CD4-positive, alpha-beta T cell treated with Interferon alpha-2 for 1 hour (primary cell): Measurements from ENCODE around the gene NOP14.
A peak's percentile ranks its signal among the peaks of the same experiment; 100 is the strongest.
"Not testable (repeated sequence)": the region's sequence is repeated elsewhere in the genome, so short reads cannot be mapped to it uniquely, and the experiment has no call there.

ENCODE experiments used
- DNase-seq, 2 donors: peaks; one replicate each; pipeline ENCODE4 v3.0.0-alpha.2; 2020 to 2022

NOP14 gene

DNA sequence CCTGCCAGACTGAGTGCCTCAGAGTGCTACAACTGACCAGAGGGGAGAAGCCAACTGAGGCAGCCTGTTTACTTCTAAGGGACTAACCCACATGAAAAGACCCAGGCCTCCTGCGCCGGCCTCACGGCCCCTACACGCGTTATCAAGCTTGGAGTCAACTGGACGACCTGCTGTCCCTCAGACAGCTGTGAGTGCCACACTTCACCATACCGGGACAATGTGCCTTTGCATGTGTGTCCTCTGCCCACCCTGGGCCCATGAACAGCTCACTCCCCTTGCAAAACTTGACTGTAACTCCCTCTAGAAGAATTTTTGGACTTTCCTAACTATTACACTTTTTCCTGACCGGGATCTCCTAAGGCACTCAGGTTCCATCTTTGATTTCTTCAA lies 1.8 kb downstream of the NOP14 start:
- DNase-seq: no peak

DNA sequence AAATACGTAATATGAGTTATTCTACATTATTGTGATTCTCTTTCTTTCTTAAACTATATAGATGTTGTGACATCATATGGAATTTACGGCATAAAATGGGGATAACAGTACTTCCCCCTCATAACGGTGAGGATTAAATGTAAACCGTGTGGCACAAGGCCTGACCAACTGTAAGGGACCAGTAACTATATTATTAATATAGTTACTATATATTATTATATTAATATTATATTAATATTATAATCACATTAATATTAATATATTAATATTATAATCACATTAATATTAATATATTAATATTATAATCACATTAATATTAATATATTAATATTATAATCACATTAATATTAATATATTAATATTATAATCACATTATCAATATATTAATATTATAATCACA lies 2.8 kb downstream of the NOP14 start:
- DNase-seq: not testable (repeated sequence)

DNA sequence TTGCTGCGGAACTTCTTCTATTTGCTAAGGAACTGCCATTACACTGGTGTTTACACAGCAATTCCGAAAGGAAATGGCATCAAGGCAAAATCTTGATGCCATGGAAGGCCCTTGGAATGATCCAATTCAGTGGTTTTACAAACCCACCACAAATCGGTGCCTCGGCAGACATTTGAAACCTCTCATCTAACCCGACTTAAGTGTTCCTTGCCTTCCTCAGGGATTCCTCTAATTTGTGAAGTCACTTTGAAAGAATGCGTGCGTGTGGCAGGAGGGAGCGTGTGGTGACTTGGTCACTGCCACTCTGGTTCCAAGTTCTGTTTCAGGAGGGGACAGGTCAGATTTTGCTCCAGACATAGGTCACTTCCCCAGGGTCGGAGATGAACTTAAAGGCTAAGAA lies 4.8 kb downstream of the NOP14 start:
- no peak for DNase-seq

DNA sequence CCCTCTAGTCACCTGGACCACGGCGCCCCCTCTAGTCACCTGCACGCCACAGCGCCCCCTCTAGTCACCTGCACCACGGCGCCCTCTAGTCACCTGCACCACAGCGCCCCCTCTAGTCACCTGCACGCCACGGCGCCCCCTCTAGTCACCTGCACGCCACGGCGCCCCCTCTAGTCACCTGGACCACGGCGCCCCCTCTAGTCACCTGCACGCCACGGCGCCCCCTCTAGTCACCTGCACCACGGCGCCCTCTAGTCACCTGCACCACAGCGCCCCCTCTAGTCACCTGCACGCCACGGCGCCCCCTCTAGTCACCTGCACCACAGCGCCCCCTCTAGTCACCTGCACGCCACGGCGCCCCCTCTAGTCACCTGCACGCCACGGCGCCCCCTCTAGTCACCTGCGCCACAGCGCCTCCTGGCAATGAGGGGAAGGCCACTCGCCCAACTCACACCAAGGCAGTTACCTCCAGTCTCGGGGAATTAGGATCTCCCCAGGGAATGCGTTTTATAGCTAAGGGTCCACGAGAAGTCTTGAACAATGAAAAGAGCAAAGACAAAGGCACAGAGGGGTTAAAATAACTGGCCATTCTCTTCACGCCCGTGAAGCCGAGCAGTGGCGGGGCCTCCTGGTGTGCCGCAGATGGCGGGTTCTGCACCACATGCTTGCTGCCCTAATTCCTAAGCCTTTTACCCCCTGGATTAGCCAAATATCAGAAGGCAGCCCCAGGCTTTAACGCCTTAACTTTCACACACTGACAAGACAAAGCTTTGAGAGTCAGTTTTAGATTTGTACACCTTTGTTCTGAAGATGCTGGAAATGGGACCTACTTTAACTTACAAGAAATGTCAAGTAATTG lies 7.8 kb downstream of the NOP14 start:
- DNase-seq: peak in 1 of 2 donors; percentile 33

DNA sequence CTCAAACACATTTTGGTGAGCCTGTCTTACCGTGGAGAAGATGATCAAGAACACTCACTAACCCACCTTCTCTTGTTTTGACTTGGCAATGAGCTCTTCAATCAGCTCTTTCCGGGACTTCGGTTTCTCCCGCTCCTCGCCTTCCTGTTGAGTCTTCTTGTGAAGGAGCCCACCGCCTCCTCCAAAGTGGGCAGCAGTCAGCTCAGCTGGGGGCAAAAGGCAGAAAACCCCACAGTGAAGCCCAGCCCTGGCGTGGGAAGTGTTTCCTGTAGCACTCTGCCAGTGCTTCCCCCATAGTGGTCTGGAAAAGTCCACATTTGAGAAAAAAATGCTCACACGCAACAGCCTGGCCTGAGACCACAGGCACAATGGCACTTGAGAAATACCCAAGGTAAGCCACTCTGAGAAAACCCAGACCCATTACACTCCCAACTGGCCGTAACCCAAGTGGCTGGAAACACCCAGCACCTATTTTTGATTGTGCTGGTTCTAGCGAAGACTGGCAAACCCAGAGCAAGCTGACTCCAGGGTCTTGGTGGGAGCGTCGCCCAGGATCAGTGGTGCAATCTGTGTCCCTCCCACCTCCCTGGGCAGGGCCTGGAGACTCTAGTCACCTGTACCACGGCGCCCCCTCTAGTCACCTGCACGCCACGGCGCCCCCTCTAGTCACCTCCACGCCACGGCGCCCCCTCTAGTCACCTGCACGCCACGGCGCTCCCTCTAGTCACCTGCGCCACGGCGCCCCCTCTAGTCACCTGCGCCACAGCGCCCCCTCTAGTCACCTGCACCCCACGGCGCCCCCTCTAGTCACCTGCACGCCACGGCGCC lies 8.6 kb downstream of the NOP14 start:
- peak; percentile 43 to 61 for DNase-seq

DNA sequence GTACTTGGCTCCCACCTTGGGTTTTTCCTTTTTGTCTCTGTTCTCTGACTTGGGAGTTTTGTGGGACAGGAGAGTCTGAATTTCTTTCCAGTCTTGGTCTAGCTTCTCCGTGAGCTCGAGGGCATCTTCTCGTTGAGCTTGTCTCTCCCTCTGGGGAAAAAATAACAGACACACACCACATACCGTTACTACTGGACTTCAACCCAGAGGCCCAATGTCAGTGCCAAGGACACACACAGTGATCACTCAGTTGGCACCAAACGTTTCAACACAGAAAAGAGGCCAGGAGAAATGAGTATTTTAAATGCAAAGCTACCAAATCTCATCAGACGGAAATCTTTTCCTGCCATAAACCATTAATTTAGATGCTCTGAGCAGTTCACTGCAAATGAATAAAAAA lies 9.7 kb downstream of the NOP14 start:
- DNase-seq: no peak

DNA sequence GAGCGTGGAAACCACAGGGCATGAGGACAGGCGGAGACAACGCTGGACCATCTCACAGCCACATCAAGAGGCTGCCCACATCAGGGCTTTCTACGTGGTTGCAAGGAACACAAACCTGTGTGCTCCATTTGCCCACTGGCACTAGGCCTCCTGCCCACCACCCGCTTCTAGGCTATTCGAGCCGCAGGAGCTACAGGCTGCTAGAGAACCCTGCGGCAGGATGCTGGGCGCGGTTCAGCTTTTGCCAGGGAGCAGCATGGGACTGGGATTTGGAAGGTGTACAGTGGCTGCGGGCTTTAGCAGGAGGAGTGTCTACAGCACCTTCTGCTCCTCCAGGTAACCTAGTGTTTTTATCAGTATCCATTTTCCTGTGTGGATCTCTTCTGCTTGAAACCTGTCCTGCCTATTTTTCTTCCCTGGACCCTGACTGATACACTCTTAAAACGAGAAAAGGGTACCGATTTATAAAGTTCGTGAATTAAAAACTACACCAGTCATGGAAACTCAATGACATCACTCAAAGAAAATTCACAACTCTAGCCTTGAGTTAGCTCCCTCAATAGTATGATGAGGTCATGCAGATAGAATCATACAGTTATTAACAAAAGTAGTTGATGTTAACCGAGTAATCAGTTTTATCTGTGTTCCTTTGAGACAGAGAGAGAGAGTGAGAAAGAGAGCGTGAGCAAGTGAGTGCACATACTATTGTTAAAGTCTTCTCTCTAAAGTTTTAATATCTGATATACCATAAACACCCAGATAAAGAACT lies 12.8 kb downstream of the NOP14 start:
- no peak for DNase-seq

DNA sequence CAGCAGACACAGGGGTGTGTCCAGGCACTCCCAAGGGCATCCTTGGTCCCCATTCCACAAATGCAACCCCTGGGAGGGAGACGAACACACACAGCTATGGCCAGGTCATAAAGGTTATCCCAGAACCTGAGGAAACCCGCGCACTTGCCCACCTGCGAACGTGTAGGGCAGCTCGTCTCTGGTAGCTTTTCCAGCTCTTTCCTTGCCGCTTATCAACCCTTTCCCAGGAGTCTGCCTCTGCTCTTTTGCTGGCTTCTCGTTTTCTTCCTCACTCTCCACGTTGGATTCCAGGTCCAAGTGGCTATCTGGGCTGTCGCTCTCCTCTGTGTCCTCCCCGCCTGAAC lies 13.5 kb downstream of the NOP14 start:
- no peak for DNase-seq

DNA sequence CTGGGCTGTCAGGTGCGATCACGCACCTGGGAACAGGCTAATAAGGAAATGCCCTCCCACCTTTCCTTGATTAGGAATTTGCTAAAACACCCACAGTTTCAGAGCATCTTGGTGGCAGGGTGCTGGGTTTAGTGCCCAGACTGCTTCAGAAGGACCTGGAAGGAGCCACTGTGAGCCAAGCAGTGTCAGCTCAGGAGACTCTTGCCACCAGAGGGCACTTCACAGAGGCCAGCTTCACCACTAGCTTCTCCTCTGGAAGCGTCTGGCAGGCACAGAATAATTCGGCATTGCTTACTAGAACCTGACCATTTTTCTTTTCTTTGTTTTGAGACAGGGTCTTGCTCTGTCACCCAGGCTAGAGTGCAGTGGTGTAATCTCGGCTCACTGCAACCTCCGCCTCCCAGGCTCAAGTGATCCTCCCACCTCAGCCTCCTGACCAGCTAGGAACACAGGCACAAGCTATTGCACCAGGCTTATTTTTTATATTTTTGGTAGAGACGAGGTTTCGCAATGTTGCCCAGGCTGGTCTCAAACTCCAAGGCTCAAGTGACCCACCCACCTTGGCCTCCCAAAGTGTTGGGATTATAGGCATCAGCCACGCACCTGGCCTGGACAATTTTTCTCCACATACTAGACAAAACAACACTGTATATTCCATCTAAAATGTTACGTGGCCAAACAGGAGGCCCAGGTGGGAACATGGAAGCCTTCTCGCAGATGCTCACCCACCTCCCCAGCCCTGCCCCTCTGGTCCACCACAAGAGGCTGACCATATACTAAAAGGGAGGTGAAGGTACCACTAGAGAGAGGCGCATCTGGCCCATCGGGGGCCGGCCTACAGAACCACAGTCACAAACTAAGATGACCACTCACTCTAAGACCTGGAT lies 14.1 kb downstream of the NOP14 start:
- peak in 1 of 2 donors; percentile 33 for DNase-seq

DNA sequence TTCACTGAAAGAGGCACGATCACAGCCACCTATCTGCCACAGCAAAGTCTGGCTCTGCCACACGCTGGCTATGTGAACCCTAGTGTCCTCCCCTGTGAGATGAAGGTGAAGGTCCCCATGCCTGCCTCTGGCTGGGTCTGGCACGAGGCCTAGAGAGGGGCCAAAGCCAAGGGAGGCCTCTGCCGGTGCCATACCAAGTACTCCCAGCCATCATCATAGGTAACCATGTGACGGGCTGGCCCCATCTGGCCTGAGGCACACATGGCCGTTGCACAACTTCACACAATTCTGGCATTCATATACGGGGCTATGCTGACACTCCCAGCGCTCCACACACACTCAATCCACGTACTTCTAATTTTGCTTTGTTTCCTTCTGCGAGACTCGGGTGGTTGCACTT lies 15.3 kb downstream of the NOP14 start:
- DNase-seq: no peak

DNA sequence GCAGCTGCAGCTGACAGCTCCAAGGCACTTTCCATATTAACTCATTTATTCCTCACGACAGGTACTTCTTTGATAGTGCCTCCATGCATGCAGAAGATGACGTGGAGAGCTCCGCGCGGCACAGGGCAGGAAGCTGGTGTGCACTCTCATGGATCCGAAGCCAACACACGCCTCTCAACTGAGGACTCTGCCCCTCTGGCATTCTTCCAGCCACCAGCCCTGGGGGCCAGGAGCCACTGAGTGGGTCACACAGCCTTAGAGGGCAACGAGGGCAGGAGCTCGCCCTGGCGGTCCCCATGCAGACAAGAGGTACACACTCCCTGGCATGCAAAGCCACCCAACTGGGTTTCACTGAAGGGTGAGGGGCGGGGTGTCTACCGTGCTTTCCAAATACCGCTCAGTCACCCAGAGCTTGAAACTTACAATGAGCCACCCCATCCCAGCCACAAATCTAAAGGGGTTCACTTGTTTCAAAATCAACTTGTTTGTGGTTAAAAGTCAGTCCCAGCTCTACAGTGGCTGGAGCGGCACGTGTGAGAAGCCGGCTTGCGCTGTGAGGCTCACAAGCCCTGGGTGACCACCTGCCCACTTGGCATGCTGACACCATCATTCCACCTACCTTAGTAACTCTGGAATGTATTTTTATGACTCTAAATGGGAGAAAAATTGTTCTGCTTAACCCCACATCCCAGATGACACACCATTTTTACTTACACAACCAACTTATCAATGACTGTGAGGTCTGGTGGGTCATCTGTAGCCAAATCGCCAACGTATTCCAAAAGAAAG lies 16.2 kb downstream of the NOP14 start:
- DNase-seq: no peak

DNA sequence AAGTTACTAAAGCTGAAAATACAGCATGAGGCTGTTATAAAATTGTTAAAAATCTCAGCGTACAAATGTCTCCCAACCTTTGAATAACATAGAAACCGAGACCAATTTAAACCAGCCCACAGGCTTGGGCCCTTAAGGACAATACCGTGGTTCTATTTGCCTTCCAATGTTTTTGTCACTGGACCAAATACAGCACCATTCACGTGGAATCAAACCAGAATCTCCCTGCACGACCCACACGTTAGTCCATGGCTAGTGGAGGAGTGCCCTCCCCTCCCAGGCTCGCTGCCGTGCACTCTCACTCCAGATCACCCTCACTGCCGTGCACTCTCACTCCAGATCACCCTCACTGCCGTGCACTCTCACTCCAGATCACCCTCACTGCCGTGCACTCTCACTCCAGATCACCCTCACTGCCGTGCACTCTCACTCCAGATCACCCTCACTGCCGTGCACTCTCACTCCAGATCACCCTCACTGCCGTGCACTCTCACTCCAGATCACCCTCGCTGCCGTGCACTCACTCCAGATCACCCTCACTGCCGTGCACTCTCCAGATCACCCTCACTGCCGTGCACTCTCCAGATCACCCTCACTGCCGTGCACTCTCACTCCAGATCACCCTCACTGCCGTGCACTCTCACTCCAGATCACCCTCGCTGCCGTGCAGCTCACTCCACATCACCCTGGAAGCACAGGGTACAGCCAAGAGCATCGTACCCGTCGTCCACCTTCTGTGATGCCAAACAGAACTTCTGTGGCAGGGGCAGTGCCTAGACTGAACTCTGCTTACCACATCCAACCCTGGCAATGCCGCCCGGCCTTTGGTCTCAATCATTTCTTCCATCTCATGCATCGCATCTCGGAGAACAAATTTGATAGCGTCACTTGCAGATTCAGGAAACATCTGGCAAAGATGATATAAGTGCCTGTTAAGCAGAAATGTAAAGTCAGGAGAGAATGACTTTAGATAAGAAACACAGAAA lies 17.3 kb downstream of the NOP14 start:
- not testable (repeated sequence) for DNase-seq

DNA sequence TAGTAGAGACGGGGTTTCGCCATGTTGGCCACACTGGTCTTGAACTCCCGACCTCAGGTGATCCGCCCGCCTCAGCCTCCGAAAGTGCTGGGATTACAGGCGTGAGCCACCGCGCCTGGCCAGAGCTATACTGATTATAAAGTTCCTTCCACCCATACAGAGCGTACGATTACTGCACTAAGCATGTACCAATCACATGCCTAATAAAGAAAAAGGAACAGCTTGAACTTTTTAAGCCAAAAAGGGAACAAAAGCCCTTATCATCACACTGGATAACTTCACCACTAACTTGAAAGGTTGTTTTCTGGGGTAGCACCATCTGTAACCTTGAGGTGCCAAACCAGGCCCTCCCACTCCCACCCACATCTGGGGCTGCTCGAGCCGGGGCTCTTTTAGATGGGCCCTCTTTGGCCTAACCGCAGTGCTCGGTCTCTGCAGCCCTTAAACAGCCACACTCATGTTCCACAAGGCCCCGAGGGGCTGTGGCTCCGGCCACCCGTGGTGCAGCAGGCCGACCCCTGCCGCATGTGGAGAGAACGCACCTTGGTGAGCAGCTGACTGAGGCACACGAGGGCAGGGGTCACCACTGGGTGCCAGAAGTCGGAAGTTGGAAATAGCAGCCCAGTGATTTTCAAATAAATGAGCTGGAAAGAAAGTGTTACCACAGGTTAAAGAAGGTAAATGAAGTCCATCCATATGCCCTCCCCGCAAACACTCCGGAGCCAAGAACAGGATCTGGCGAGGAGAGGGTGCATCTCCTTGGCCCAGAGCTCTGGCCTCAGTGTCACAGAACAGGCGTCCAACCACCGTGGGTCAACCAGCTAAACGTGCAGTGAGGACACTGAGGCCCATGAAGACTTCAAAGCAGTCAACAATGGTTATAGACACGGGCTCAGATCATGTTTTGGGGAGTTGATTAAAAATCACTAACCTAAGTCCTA lies 18.4 kb downstream of the NOP14 start:
- DNase-seq: no peak

DNA sequence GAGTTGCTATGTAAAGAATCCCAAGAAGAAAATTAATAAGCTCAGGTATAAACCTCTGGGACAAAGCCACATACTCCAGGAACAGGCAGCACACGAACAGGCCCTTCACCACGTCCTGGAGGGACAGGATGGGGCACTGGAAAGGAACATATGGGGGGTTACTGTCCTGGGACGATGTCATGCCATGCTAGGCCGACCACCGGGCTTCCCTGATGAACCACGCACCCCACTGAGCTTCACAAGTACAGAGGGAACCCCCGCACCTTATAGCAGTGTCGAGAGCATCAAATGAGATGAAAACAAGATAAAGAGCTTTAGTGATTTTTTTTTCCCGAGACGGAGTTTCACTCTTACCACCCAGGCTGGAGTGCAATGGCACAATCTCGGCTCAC lies 19.1 kb downstream of the NOP14 start:
- DNase-seq: no peak

DNA sequence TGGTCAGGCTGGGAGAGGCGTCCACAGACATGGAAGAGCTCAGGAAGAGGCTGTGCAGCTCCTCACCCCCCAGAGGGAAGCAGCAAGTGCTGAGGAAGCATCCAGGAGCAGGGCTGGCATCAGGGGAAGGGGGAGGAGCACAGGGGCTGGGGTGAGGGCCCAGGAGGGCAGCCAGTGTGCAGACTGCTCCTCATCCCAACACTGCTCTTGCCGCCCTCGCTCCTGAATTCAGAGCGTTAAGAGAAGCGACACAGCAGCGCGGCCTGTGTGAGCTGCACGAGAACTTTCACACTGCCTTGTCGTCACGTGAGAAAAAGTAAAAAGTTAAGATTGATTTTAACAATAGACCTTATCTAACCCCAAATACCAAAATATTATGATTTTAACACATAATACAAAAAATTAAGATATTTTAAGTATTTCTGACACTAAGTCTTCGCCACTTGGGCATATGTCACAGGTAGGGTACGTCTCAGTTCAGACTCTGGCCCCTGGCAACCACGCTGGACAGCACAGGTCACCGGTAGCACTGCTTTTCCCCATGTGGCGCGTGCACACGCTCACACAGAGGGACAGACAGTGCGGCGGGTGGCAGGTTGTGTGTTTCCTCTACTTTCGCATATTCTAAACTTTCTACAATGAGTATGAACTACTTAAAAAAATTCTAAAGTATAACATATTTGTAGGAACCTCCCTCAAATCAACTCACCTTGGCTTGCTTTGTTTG lies 19.7 kb downstream of the NOP14 start:
- DNase-seq: no peak

DNA sequence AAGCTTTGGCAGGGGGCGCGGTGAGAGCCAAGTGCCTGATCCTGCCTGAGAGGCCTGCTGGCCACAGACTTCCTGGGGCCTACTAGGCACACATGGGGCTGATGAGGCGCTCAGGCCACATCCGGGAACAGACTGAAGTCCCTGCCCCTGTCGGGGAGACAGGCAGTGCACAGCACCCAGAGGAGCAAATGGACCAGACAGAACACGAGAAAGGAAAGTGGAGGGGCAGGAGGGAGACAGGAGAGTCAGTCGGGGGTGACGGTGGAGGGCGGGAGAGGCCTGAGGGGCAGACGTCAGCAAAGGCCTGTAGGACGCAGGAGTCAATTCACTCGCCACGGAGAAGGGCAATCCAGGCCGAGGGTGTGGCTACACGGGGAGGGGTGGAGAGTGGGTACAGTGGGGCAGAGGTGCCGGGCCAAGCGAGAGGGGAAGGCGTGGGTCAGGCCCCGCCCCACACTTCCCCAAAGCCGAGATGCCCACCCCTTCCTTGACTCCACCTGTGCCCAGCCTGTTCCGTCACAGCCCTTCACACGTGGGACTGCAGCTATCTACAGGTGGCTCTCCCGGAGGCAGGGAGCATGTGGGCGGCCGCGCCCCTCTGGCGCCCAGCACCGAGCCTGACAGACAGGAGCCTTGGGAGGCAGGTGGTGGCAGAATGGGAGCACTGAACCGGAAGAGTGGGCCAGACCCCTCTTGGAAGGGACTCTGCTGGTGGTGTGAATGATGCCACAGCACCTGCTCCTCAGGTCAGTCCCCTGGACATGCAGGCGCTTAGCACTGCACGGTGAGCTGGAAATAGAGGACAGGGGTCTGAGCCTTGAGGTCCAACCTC lies 20.5 kb downstream of the NOP14 start:
- DNase-seq: peak in 1 of 2 donors; percentile 67

DNA sequence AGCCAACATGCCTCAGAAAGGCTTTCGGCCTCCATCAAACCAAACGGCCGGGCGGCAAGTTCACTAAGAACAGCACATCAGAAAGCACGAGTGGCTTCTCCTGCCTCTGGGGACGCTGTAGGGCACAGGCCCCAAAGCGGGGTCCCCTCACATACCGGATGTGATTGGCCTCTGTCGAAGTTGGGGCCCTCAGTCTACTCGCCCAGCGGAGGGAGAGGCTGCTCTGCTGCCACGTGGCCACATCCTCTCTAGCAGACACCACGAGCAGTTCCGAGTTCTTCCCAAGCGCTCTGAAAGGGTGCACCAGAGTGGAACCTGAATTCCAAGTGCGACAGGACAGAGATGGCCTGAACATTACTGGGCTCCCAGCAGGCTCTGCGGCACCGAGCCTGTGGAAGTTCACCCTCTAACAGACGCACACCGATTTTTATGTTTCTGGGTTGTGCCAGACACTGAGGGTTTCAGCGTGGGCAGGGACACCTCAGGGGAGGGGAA lies 21.1 kb downstream of the NOP14 start:
- peak in 1 of 2 donors; percentile 39 for DNase-seq
